Cardiac muscle cell (in vitro differentiated cells and primary cell): Measurements from ENCODE around the gene TMUB2. TPM values are rescaled to one million over a fixed set of nuclear protein-coding genes. Genes with fewer than 3 reads are reported as not detected.

Experiments used
- DNase-seq, 2 donors: peaks; one replicate each; pipeline versions ENCODE4 v3.0.0 to v3.0.0-alpha.2; 2010 to 2017; ENCODE audit warnings: low read depth in 1 of 2, low spot score in 1 of 2
- H3K27ac ChIP-seq: fragments of 200-600 bp; sonication (generic); 2 replicates; pipeline ENCODE4 v1.5.1; 2016
- H3K27me3 ChIP-seq: fragments of 200-600 bp; sonication (generic); 2 replicates; pipeline ENCODE4 v1.6.0; 2016; ENCODE audit warnings: control low read depth
- H3K36me3 ChIP-seq: fragments of 200-600 bp; sonication (generic); 2 replicates; pipeline ENCODE4 v1.5.1; 2016; ENCODE audit warnings: control low read depth
- H3K4me1 ChIP-seq: fragments of 200-600 bp; sonication (generic); 2 replicates; pipeline ENCODE4 v1.8.1; 2017; ENCODE audit warnings: low read depth, mild to moderate bottlenecking, mixed run types
- H3K4me3 ChIP-seq: fragments of 200-600 bp; sonication (generic); 2 replicates; pipeline ENCODE4 v1.5.1; 2016; ENCODE audit warnings: mild to moderate bottlenecking
- H3K9me3 ChIP-seq: fragments of 200-600 bp; sonication (generic); 2 replicates; pipeline ENCODE4 v1.5.1; 2017; ENCODE audit warnings: low read depth, mild to moderate bottlenecking, control low read depth
- CTCF ChIP-seq: IDR thresholded peaks from 2 replicates; pipeline ENCODE4 v1.5.1; 2012; ENCODE audit warnings: low read depth, mild to moderate bottlenecking, low read length
- polyA plus RNA-seq: library from polyadenylated mRNA; unstranded; fragments of >200 nt; fragmentation: Nextera tagmentation; extraction: Ambion mirVana; gene quantifications from 2 replicates; pipeline ENCODE4 v1.2.1, GENCODE V29; 2016
- total RNA-seq: library from RNA; depleted of rRNA; stranded (reverse); fragments of >200 nt; gene quantifications from 2 replicates; pipeline ENCODE4 v1.2.3, GENCODE V29; 2016

The TMUB2 gene
- total and polyA plus RNA-seq, 2 experiments from 2014 or later: 40.5 to 43.9 TPM

- Histone ChIP-seq H3K4me3 (peak overlapping the region; percentile 100), H3K4me1 (peaks cover 16% of the 10 kb centered on the region), H3K36me3 (peaks cover 14% of the 10 kb centered on the region), H3K27ac (peak overlapping the region; percentile 98), H3K27me3 (no peaks in the 10 kb centered on the region), H3K9me3 (no peaks in the 10 kb centered on the region)
- DNase-seq: peak; percentile 68 to 71
- TF ChIP-seq CTCF: no peak
Observed at GRCh38 chr17:44220213-44221083, 33.7 kb downstream of the TMUB2 start.

- Histone ChIP-seq H3K36me3 (peaks cover 6% of the 10 kb centered on the region), H3K9me3 (no peaks in the 10 kb centered on the region), H3K4me3 (peak overlapping the region; percentile 100), H3K27ac (peak overlapping the region; percentile 98), H3K4me1 (peaks cover 16% of the 10 kb centered on the region), H3K27me3 (no peaks in the 10 kb centered on the region)
- peak; percentile 87 to 92 for DNase-seq
- peak; percentile 9 for TF ChIP-seq CTCF
Observed at GRCh38 chr17:44221084-44221861, 34.5 kb downstream of the TMUB2 start.

- H3K27me3 ChIP-seq: no peaks in the 10 kb centered on the region
- DNase-seq: no peak
- TF ChIP-seq CTCF: no peak
- peak overlapping the region; percentile 98 for H3K27ac ChIP-seq
- H3K36me3 ChIP-seq: peaks cover 3% of the 10 kb centered on the region
- no peaks in the 10 kb centered on the region for H3K9me3 ChIP-seq
- H3K4me3 ChIP-seq: peak overlapping the region; percentile 100
- peaks cover 16% of the 10 kb centered on the region for H3K4me1 ChIP-seq
Observed at GRCh38 chr17:44221862-44222111, 35.0 kb downstream of the TMUB2 start.

- peak; percentile 33 for TF ChIP-seq CTCF
- peak; percentile 84 to 87 for DNase-seq
- H3K27ac ChIP-seq: peak overlapping the region; percentile 98
Observed at GRCh38 chr17:44222112-44222869, 35.5 kb downstream of the TMUB2 start.

GRCh38 chr17:44223541-44224071, 36.8 kb downstream of the TMUB2 start:
- no peak overlapping the region for H3K4me3 ChIP-seq
- H3K4me1 ChIP-seq: peaks cover 7% of the 10 kb centered on the region
- H3K27ac ChIP-seq: no peak overlapping the region
- H3K36me3 ChIP-seq: no peaks in the 10 kb centered on the region
- peak in 1 of 2 donors; percentile 47 for DNase-seq
- H3K27me3 ChIP-seq: no peaks in the 10 kb centered on the region
- TF ChIP-seq CTCF: no peak
- no peaks in the 10 kb centered on the region for H3K9me3 ChIP-seq

More at GRCh38 chr17:44222112-44222869, 35.5 kb downstream of the TMUB2 start:
- no peaks in the 10 kb centered on the region for H3K36me3 ChIP-seq
- peaks cover 12% of the 10 kb centered on the region for H3K4me1 ChIP-seq
- H3K4me3 ChIP-seq: peak overlapping the region; percentile 100
- no peaks in the 10 kb centered on the region for H3K9me3 ChIP-seq
- H3K27me3 ChIP-seq: no peaks in the 10 kb centered on the region
